ENCODE results near the gene LACC1. TPM values are rescaled to one million over a fixed set of nuclear protein-coding genes. Genes with fewer than 3 reads are reported as not detected.

Gene LACC1
- total and polyA plus RNA-seq, 9 donors: 1.4 to 2.3 (median 1.7) TPM

DNA sequence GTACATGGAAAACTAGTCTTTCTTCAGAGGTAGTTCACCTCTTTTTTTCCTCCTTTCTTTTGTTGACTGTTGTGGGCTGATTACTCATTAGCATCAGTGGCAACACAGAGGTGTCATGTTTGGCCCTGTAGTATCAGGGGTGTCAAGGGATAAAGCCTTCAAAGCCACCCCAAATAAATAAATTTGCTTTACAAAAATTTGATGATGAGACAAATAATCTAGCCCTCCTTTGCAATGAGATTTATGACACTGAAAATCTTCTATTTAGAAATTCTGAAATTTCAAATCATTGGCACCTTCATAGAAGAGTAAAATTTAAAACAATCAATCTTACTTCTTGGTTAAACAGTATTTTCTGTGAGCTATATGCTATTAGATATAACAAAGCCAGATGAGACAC, 1.9 kb downstream of the LACC1 start:
- Histone ChIP-seq H3K4me1 (ENCODE audit: control insufficient read depth, insufficient read depth, low read length) (peaks cover 9% of the 10 kb centered on the region), H3K4me3 (ENCODE audit: low read length) (no peak overlapping the region), H3K36me3 (ENCODE audit: control insufficient read depth, insufficient read depth, low read length) (no peaks in the 10 kb centered on the region), H3K9me3 (replicated peaks; ENCODE audit: control insufficient read depth, low read depth, low read length) (no peaks in the 10 kb centered on the region), H3K27ac (ENCODE audit: low read length) (no peak overlapping the region), H3K27me3 (ENCODE audit: control insufficient read depth, insufficient read depth, low read length) (peaks cover 4% of the 10 kb centered on the region)
- DNase-seq: no peak

DNA sequence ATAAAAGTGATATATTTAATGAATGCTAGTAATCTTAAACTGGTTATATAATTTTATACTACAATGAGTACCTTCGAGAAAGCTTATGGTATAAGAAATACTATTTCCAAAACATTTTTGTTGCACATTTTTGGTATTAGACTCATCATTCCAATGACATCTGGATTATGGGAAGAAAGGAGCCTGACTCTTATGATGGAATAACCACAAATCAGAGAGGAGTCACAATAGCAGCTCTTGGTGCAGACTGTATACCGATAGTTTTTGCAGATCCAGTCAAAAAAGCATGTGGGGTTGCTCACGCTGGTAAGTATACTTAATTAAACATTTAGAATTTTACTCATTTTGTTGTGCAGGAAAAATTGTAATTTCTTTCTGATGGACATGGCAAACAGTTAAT, 3.9 kb downstream of the LACC1 start:
- Histone ChIP-seq H3K4me3 (ENCODE audit: low read length) (no peak overlapping the region), H3K36me3 (ENCODE audit: control insufficient read depth, insufficient read depth, low read length) (no peaks in the 10 kb centered on the region), H3K27me3 (ENCODE audit: control insufficient read depth, insufficient read depth, low read length) (peaks cover 4% of the 10 kb centered on the region), H3K27ac (ENCODE audit: low read length) (no peak overlapping the region), H3K4me1 (ENCODE audit: control insufficient read depth, insufficient read depth, low read length) (peaks cover 6% of the 10 kb centered on the region), H3K9me3 (replicated peaks; ENCODE audit: control insufficient read depth, low read depth, low read length) (no peaks in the 10 kb centered on the region)
- WGBS (ENCODE audit: insufficient coverage): no CpG with 5 or more reads among the region's 3 CpGs
- no peak for DNase-seq

DNA sequence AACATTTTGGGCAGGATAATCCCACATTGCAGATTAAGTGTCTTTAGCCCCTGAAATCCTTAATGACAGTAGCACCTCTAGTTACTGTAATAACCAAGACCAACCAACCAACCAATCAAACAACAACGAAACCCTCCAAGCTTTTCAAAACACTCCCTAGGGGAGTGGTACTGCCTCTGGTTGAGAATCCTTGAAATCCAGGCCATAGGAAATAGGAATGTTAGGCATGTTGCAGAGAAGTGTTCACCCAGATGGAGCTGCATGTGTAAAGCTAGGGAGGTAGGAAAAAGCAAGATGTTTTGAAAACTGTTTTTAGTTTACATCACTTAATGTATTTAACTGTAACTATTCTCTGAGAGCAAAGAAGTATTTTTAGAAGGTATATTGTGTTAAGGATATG, 4.5 kb downstream of the LACC1 start:
- Histone ChIP-seq H3K4me3 (ENCODE audit: low read length) (no peak overlapping the region), H3K9me3 (replicated peaks; ENCODE audit: control insufficient read depth, low read depth, low read length) (no peaks in the 10 kb centered on the region), H3K36me3 (ENCODE audit: control insufficient read depth, insufficient read depth, low read length) (no peaks in the 10 kb centered on the region), H3K4me1 (ENCODE audit: control insufficient read depth, insufficient read depth, low read length) (peaks cover 3% of the 10 kb centered on the region), H3K27me3 (ENCODE audit: control insufficient read depth, insufficient read depth, low read length) (peaks cover 4% of the 10 kb centered on the region), H3K27ac (ENCODE audit: low read length) (no peak overlapping the region)
- no CpG with 5 or more reads among the region's 1 CpG for WGBS (ENCODE audit: insufficient coverage)
- no peak for DNase-seq

DNA sequence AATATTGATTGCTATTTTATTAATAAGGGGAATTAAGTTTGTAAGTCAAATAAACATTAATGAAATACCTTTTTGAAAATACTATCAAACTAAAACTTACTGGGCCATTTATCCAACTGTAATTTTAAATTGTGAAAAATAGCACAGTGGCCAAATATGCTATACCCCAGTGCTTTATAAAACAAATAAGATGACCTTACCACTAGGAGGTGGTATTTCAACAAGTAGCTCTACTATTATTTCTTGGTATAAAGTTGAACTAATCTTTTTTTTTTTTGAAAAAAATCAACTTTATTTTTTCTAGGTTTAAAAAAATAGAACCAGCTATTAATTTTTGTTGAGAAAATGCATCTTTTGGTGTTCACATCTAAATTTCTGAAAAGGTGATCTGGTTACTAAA, 14.7 kb downstream of the LACC1 start:
- no peak overlapping the region for H3K4me3 ChIP-seq (ENCODE audit: low read length)
- H3K4me1 ChIP-seq (ENCODE audit: control insufficient read depth, insufficient read depth, low read length): no peaks in the 10 kb centered on the region
- H3K9me3 ChIP-seq (replicated peaks; ENCODE audit: control insufficient read depth, low read depth, low read length): no peaks in the 10 kb centered on the region
- DNase-seq: no peak
- no peaks in the 10 kb centered on the region for H3K27me3 ChIP-seq (ENCODE audit: control insufficient read depth, insufficient read depth, low read length)
- H3K27ac ChIP-seq (ENCODE audit: low read length): no peak overlapping the region
- no peaks in the 10 kb centered on the region for H3K36me3 ChIP-seq (ENCODE audit: control insufficient read depth, insufficient read depth, low read length)

- H3K36me3 ChIP-seq (ENCODE audit: control insufficient read depth, insufficient read depth, low read length): no peaks in the 10 kb centered on the region
- no peak for DNase-seq
- WGBS (ENCODE audit: insufficient coverage): no CpG with 5 or more reads among the region's 2 CpGs
- H3K9me3 ChIP-seq (replicated peaks; ENCODE audit: control insufficient read depth, low read depth, low read length): no peaks in the 10 kb centered on the region
- no peaks in the 10 kb centered on the region for H3K4me1 ChIP-seq (ENCODE audit: control insufficient read depth, insufficient read depth, low read length)
- no peaks in the 10 kb centered on the region for H3K27me3 ChIP-seq (ENCODE audit: control insufficient read depth, insufficient read depth, low read length)
- H3K27ac ChIP-seq (ENCODE audit: low read length): no peak overlapping the region
- no peak overlapping the region for H3K4me3 ChIP-seq (ENCODE audit: low read length)
Measured at GRCh38 chr13:43895940-43896339, 16.2 kb downstream of the LACC1 start.

DNA sequence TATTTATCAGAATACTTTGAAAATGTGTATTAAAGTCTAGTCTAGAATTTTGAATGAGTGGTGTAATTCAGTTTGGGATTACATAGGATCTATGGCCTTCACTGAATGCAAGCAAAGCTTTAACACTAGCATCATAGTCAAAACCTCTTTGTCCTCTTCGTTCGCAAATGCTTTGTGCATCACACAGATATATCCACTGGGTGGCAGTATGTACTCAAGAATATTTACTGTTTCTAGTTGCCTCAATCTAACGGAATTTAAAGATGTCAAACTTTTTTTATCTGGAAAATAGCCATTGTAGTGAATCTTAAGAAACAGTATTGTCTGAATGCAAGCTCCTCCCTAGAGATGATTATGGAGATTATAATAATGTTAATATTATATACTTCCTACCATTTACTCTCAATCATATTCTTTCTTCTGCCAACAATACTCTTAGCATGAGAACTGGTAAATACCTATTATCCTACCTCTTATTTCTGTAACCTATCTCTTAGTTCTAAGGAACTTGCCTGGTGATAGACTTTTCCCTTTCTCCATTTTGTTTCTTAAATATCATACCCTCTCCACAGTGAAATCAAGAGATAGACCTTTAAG, 25.8 kb downstream of the LACC1 start:
- Histone ChIP-seq H3K4me3 (ENCODE audit: low read length) (no peak overlapping the region), H3K27ac (ENCODE audit: low read length) (no peak overlapping the region), H3K27me3 (ENCODE audit: control insufficient read depth, insufficient read depth, low read length) (peaks cover 2% of the 10 kb centered on the region), H3K9me3 (replicated peaks; ENCODE audit: control insufficient read depth, low read depth, low read length) (no peaks in the 10 kb centered on the region), H3K36me3 (ENCODE audit: control insufficient read depth, insufficient read depth, low read length) (no peaks in the 10 kb centered on the region), H3K4me1 (ENCODE audit: control insufficient read depth, insufficient read depth, low read length) (no peaks in the 10 kb centered on the region)
- no CpG with 5 or more reads among the region's 3 CpGs for WGBS (ENCODE audit: insufficient coverage)
- peak; percentile 85 for DNase-seq

GRCh38 chr13:43908156-43909126, 28.7 kb downstream of the LACC1 start:
- no peak overlapping the region for H3K4me3 ChIP-seq (ENCODE audit: low read length)
- peaks cover 2% of the 10 kb centered on the region for H3K27me3 ChIP-seq (ENCODE audit: control insufficient read depth, insufficient read depth, low read length)
- no peaks in the 10 kb centered on the region for H3K9me3 ChIP-seq (replicated peaks; ENCODE audit: control insufficient read depth, low read depth, low read length)
- peak; percentile 73 for DNase-seq
- H3K36me3 ChIP-seq (ENCODE audit: control insufficient read depth, insufficient read depth, low read length): no peaks in the 10 kb centered on the region
- H3K4me1 ChIP-seq (ENCODE audit: control insufficient read depth, insufficient read depth, low read length): no peaks in the 10 kb centered on the region
- H3K27ac ChIP-seq (ENCODE audit: low read length): no peak overlapping the region
- whole genome bisulfite sequencing (ENCODE audit: insufficient coverage): 80% methylated on average over 1 of the region's 2 CpGs

- Histone ChIP-seq H3K4me3 (ENCODE audit: low read length) (no peak overlapping the region), H3K4me1 (ENCODE audit: control insufficient read depth, insufficient read depth, low read length) (no peaks in the 10 kb centered on the region), H3K27me3 (ENCODE audit: control insufficient read depth, insufficient read depth, low read length) (peaks cover 2% of the 10 kb centered on the region), H3K27ac (ENCODE audit: low read length) (no peak overlapping the region), H3K36me3 (ENCODE audit: control insufficient read depth, insufficient read depth, low read length) (no peaks in the 10 kb centered on the region), H3K9me3 (replicated peaks; ENCODE audit: control insufficient read depth, low read depth, low read length) (no peaks in the 10 kb centered on the region)
- DNase-seq: no peak
Measured at GRCh38 chr13:43910856-43911255, 31.2 kb downstream of the LACC1 start.

GRCh38 chr13:43911278-43911677, 31.6 kb downstream of the LACC1 start:
- H3K4me3 ChIP-seq (ENCODE audit: low read length): no peak overlapping the region
- H3K4me1 ChIP-seq (ENCODE audit: control insufficient read depth, insufficient read depth, low read length): no peaks in the 10 kb centered on the region
- DNase-seq: no peak
- no peak overlapping the region for H3K27ac ChIP-seq (ENCODE audit: low read length)
- H3K36me3 ChIP-seq (ENCODE audit: control insufficient read depth, insufficient read depth, low read length): no peaks in the 10 kb centered on the region
- H3K9me3 ChIP-seq (replicated peaks; ENCODE audit: control insufficient read depth, low read depth, low read length): no peaks in the 10 kb centered on the region
- 0% methylated on average over 1 of the region's 2 CpGs for WGBS (ENCODE audit: insufficient coverage)
- H3K27me3 ChIP-seq (ENCODE audit: control insufficient read depth, insufficient read depth, low read length): peaks cover 2% of the 10 kb centered on the region

DNA sequence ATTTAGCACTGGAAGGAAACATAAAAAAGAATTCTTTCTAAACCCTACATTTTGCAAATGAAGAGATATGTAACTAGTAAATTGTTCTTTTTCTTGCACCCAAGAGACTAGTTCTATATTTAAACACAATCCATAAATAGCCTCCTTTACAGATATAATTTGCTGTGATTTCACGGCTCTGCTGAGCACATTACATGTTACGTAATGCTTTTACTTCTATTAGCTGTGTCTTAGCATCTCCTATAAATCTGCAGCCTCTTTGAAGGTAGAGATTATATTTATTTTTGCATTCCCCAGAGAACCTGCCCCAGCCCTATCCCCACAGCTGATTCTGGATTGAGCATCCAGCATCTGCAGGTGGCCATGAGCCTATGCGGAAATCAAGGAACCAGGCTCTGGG, 32.2 kb downstream of the LACC1 start:
- Histone ChIP-seq H3K36me3 (ENCODE audit: control insufficient read depth, insufficient read depth, low read length) (no peaks in the 10 kb centered on the region), H3K9me3 (replicated peaks; ENCODE audit: control insufficient read depth, low read depth, low read length) (no peaks in the 10 kb centered on the region), H3K4me1 (ENCODE audit: control insufficient read depth, insufficient read depth, low read length) (no peaks in the 10 kb centered on the region), H3K4me3 (ENCODE audit: low read length) (no peak overlapping the region), H3K27me3 (ENCODE audit: control insufficient read depth, insufficient read depth, low read length) (peaks cover 2% of the 10 kb centered on the region), H3K27ac (ENCODE audit: low read length) (no peak overlapping the region)
- DNase-seq: no peak
- WGBS (ENCODE audit: insufficient coverage): 56% methylated on average over 1 of the region's 3 CpGs
